Measurements from ENCODE around the gene NARF. TPM values are rescaled to one million over a fixed set of nuclear protein-coding genes. Genes with fewer than 3 reads are reported as not detected.

NARF gene
- total and polyA plus RNA-seq, 2 donors from 2014 or later = 29.1 to 45.8 TPM

- Histone ChIP-seq H3K36me3 (ENCODE audit: control insufficient read depth in 2 of 3, insufficient read depth in 3 of 3, low read length in 3 of 3) (peaks cover 0 to 8% (median 4%) of the 10 kb centered on the region in 3 donors), H3K27me3 (ENCODE audit: control insufficient read depth, insufficient read depth, low read length) (no peaks in the 10 kb centered on the region), H3K9me3 (ENCODE audit: control insufficient read depth in 2 of 3, insufficient read depth in 1 of 3, low read length in 3 of 3) (no peaks in the 10 kb centered on the region), H3K9ac (ENCODE audit: low read length in 3 of 3) (no peak overlapping the region), H3K4me3 (ENCODE audit: low read length in 3 of 3) (no peak overlapping the region), H3K27ac (ENCODE audit: low read depth in 2 of 2, low read length in 2 of 2) (no peak overlapping the region), H3K4me1 (ENCODE audit: control insufficient read depth in 2 of 3, insufficient read depth in 2 of 3, low read depth in 1 of 3, low read length in 3 of 3) (no peaks in the 10 kb centered on the region)
- TF ChIP-seq CTCF (IDR thresholded peaks at IDR 0.05; ENCODE audit: borderline replicate concordance, extremely low read depth, insufficient read depth) = no peak
- no peak for FAIRE-seq
- DNase-seq = no peak
- intact Hi-C loops (cut with DNase I) = no loop called here
These were observed 19.9 kb upstream of the NARF start for GRCh38 chr17:82438401-82439193.

DNA sequence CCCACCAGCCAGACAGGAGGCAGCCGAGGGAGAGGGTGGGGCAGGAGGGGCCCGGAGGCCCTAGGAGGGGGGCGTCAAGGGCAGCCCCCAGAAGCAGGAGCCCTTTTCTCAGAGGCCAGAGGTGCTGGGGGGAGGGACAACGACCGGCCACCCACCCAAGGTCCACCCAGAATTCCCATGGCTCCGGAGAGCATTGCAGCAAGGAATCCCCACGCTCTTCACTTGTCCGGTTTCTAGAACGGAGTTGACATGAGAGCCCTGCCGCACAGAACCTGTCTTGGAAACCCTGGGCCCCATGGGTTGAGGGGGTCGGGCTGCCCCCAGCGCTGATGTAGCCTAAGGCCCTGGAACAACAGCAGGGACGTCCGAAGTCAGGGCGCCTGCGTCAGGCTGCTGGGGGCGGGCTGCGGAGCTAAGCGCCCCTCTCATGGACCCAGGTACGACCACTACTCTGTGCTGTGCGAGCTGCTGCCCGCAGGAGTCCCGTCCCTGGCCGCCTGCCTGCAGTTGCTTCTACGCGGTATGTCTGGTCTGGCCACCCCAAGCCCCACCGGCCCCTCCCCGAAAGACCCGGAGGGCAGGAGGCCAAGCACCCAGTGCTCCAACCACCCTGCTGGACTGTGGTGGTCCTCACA is 19.2 kb upstream of the NARF start:
- no peak for TF ChIP-seq CTCF (IDR thresholded peaks at IDR 0.05; ENCODE audit: borderline replicate concordance, extremely low read depth, insufficient read depth)
- H3K27me3 ChIP-seq (ENCODE audit: control insufficient read depth, insufficient read depth, low read length) = no peaks in the 10 kb centered on the region
- H3K27ac ChIP-seq (ENCODE audit: low read depth in 2 of 2, low read length in 2 of 2) = no peak overlapping the region
- DNase-seq (no peak), FAIRE-seq (no peak)
- intact Hi-C loops (cut with DNase I) = no loop called here
- no peak overlapping the region for H3K9ac ChIP-seq (ENCODE audit: low read length in 3 of 3)
- no peaks in the 10 kb centered on the region for H3K9me3 ChIP-seq (ENCODE audit: control insufficient read depth in 2 of 3, insufficient read depth in 1 of 3, low read length in 3 of 3)
- H3K4me3 ChIP-seq (ENCODE audit: low read length in 3 of 3) = no peak overlapping the region
- peaks cover 0 to 8% (median 4%) of the 10 kb centered on the region in 3 donors for H3K36me3 ChIP-seq (ENCODE audit: control insufficient read depth in 2 of 3, insufficient read depth in 3 of 3, low read length in 3 of 3)
- H3K4me1 ChIP-seq (ENCODE audit: control insufficient read depth in 2 of 3, insufficient read depth in 2 of 3, low read depth in 1 of 3, low read length in 3 of 3) = no peaks in the 10 kb centered on the region

DNA sequence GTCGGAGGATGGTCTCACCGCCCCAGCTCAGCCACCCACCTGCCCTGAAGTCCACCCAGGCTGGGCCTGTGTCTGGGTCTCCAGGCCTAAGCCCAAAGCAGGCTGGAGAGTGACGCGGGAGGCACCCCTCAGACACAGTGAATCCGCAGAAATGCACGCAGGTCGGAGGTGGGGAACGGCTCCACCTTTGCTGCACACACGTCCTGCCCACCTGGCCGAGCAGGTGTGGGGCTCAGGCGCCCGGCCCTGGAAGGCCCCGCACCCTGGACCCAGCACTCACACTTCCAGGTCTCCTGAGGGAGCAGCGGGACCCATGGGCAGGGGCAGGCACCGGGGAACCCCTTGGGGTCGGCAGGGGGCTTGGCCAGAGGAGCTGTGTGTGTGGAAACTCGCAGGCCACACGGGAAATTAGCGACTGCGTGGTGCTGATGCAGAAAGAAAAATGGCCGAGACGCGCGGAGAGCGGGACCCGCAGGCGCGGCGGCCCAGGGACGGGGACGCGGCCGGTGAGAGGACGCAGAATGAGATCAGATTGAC is 18.6 kb upstream of the NARF start:
- no peak overlapping the region for H3K27ac ChIP-seq (ENCODE audit: low read depth in 2 of 2, low read length in 2 of 2)
- FAIRE-seq (no peak), DNase-seq (no peak)
- no peak overlapping the region for H3K9ac ChIP-seq (ENCODE audit: low read length in 3 of 3)
- no peaks in the 10 kb centered on the region for H3K27me3 ChIP-seq (ENCODE audit: control insufficient read depth, insufficient read depth, low read length)
- H3K9me3 ChIP-seq (ENCODE audit: control insufficient read depth in 2 of 3, insufficient read depth in 1 of 3, low read length in 3 of 3) = no peaks in the 10 kb centered on the region
- no peaks in the 10 kb centered on the region for H3K4me1 ChIP-seq (ENCODE audit: control insufficient read depth in 2 of 3, insufficient read depth in 2 of 3, low read depth in 1 of 3, low read length in 3 of 3)
- H3K4me3 ChIP-seq (ENCODE audit: low read length in 3 of 3) = no peak overlapping the region
- H3K36me3 ChIP-seq (ENCODE audit: control insufficient read depth in 2 of 3, insufficient read depth in 3 of 3, low read length in 3 of 3) = peaks cover 0 to 8% (median 4%) of the 10 kb centered on the region in 3 donors
- TF ChIP-seq CTCF (IDR thresholded peaks at IDR 0.05; ENCODE audit: borderline replicate concordance, extremely low read depth, insufficient read depth) = no peak
- intact Hi-C loops (cut with DNase I) = no loop called here
